GOT3 (cell line): ENCODE results near the gene PKNOX1.
"Not testable (repeated sequence)": the region's sequence is repeated elsewhere in the genome, so short reads cannot be mapped to it uniquely, and the experiment has no call there.

ENCODE experiments used
- DNase-seq: peaks from one replicate; lab custom pipeline; 2025; ENCODE audit warnings: mixed read lengths; lab: John Stamatoyannopoulos, UW

The PKNOX1 gene

DNA sequence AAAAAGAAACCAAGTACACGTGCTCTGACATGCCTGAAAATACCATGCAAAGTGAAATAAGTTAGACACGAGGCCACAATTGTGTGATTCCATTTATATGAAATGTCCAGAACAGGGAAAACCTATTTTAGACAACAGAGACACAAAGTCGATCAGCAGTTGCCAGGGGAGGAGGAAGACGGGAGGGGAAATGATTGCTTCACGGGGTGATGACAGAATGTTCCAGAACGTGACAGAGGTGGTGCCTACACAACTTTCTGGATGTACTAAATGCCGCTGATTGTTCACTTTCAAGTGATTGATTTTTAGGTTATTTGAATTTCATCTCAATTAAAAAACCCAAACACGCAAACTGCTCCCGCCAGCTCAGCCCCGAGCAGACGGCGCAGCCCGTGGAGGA lies 78.8 kb downstream of the PKNOX1 start:
- not testable (repeated sequence) for DNase-seq

DNA sequence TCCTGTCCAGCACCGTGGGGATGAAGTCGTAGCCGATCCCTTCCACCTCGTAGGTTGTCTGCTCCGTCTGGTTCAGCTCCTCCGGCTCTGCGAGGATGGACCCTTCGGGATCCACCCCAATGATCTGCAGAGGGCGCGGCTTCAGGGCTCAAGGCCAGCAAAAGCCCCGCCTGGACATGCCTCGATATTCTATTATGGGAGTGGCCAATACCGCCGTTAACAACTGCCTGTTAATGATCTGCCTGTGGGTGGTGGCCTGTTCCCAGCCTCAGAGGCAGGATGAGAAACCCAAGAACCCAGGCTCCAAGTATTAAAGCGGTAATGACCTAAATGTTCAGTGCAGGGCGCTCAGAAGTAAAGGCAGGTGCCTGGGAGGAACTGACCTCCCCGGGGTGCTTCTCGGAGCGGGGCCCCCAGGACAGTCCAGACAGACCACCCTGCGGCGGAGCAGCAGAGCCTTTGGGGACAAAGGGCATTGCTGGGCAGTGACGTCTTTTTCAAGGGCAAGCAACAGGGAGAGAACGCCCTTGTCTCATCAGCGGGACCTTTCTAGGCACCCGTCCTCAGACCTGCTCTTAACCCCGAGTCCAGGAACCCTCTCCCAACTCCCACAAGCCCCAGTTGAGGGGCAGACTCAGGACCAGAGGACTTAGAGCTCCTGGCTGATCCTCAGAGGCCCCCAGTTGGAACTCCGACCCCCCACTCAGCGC lies 88.7 kb downstream of the PKNOX1 start:
- DNase-seq: not testable (repeated sequence)

DNA sequence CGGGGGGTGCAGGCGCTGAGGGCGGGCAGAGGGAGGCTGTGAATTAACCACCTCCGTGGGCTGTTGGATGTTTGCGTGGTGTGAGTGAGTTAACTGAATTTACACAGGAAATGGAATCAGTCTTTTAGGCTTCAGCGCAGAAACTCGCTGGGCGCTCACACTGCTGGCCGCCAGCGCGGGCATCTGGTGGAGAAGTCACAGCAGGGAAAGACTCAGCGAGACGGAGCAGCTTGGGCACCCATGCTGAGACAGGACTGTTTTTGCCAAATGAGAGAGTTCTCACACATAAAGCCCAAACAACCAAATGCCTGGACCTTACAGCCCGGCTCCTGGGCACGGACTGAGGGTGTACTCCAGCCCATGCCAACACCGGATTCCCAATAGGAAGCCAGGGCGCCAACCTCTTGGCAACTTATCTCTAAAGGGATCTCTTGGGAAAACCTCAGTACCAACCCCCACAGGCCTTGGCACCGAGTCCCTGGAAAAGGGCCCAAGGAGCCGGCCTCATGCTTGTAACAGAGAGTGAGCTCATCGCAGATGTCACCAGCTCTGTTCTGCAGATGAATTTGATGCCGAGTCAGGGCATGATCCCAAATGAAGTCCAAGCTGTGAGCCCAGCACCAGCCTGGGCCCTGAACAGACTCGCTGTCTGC lies 90.0 kb downstream of the PKNOX1 start:
- DNase-seq: not testable (repeated sequence)

DNA sequence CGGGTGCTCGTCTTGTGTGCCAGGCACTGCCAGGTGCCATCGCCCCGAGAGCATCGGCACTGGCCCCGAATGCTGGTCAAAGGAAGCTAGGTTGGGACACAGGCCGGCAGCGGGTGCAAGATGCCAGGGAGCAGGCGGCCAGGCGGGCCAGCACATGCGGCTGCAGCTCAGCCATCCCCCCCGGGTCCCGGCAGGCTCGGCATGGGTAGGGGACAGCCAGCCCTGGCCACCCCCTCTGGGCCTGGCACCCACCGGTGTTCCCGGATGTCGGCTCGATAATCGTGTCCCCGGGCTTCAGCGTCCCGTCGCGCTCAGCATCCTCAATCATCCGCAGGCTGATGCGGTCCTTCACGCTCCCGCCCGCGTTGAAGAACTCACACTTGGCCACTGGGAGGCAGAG lies 91.6 kb downstream of the PKNOX1 start:
- DNase-seq: not testable (repeated sequence)

DNA sequence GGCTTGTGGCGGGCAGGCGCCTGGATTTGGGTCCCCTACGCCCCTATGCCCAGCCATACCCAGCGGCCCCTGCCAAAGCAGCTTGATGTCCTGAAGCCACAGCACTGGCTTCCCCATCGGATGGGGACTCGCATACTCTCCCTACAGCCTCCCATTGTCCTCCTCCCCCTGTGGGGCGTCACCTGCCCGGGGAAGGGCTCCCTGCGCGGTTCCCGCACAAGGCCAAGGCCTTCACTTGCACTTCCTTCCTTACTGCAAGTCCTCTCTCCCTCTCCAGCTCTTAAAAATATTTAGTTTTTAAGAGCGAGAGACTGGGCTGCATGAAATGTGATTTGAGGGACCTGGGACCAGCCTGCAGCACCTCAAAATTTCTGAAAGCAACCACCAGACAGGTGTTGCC lies 92.3 kb downstream of the PKNOX1 start:
- DNase-seq: not testable (repeated sequence)

DNA sequence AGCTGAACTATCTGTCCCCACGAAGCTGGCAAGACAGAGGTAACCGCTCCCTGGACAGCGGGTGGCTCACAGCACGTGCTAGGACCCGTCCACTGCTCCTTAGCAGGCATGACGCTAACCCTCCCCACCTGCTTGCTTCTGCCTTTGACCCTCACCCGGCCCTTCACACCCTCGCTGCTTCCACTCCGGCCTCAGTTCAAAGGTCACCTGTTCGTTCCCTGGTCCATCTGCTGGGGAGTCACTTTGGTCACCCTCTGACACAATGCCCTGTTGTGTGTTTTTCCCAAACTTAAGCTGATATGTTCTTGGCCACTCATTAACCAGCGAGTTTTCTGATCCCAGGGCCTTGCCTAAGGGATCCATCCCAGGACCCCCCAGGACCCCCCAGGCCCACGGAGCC lies 93.7 kb downstream of the PKNOX1 start:
- not testable (repeated sequence) for DNase-seq

DNA sequence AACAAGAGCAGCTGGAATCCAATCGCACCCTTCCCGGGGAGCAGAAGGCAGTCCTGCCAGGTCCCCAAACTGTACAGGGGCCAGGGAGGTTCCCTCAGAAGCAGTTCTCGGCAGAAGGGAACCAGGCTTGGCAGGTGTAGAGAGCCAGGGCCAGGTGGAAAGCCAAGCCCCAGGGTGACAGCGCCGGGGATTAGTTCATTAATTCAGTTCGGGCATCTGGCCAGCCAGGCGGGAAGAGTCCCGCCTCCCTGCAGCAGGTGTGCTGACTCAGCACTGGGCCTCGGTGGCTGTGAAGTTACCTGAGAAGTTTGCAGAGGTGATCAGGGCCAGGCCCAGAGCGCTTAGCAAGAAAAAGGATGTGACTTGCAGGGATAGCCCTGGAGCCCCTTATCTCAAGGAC lies 95.3 kb downstream of the PKNOX1 start:
- DNase-seq: not testable (repeated sequence)

DNA sequence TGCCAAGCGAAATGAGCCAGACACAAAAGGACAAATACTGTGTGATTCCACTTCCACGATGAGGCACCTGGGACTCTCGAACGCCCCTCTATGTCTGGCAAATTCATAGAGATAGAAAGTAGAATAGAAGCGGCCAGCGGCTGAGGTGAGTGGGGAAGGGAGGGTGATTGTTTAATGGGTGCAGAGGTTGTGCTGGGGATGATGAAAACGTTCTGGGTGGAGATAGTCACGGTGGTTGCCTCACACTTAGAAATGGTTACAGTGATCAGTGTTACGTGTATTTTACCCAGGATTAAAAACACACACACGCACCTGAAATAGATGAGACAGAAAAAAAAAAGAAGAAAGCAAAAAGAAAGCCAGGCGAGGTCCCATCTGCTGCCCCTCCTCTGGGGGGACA lies 98.4 kb downstream of the PKNOX1 start:
- not testable (repeated sequence) for DNase-seq

DNA sequence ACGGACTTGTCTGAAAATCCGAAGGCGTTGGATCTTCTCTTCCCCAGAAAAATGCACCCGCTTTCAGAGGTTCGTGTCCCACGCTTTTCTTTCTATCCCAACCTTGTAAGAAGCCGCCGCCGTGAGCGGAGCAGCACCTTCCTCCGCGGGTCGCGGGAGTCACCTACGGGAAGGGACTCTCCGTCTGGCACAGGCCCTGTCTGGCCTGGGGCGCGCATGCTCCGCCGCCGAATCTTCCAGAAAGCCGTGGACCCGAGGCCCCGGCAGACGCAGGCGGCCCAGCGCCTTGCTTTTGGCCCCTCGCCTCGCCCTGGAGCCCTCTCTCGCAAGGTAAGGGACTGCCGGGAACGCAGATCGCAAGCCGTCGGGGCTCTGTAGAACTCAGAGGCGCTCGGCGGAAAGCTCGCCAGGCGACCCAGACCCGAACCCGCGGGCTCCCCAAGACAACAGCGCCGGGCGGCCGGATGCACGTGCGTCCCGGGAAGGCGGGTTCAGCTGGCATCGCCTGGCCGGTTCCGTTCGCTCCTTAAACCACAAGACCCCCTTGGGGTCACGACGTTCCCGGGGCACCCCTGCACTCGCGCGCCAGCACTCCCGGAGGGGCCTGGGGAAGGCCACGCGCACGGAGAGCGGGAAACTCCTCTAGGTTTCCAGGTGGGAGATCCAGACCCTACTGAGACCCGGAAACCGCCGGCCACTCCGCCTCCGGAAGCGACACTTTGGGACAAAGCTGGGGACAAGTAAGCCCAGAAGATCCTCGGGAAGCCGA lies 100.2 kb downstream of the PKNOX1 start:
- not testable (repeated sequence) for DNase-seq

DNA sequence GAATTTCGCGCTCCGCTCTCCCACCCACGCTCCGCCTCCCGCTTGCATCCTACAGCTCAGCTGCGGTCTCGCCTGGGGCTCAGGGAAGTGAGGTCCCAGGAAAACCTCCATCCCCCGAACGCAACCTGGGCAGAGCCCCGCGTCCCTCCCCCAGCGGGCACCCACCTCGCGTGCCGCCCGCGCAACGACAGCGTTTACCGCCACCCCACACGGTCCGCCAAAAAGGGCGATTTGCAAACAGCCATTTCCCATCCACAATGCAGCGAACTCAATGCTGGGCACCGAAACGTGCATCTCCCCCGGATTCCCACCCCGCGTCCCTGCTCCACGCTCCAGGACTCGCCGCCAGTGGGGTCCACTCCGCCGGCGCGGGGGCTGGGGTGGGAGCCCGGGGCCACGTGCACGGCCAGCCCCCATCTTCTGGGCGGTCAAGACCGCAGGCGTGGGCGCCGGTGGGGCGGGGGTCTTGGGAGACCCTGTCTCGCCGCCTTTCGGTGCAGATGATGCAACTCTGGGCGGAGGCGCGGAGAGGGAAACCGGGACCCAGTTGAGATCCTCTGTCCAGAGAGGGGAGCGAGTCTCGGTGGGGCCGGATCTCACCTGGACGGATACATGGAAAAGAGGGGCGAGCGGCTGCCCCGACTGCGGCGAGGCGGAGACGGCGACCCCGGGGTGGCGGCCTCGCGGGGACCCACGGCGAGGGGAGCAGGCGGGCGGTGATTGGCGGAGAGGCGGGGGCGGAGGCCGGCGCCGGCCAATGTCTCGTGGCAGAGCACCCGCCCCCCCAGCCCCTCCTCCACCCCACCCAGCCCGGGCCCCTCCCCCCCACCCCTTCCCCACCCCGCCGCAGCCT lies 101.0 kb downstream of the PKNOX1 start, which contains the start of gene CBS:
Gene CBS, minus strand, starts transcription at position 666 of the 853 bp plus-strand sequence. CDS start 3,642 bp downstream, outside the sequence.
- DNase-seq: not testable (repeated sequence)

DNA sequence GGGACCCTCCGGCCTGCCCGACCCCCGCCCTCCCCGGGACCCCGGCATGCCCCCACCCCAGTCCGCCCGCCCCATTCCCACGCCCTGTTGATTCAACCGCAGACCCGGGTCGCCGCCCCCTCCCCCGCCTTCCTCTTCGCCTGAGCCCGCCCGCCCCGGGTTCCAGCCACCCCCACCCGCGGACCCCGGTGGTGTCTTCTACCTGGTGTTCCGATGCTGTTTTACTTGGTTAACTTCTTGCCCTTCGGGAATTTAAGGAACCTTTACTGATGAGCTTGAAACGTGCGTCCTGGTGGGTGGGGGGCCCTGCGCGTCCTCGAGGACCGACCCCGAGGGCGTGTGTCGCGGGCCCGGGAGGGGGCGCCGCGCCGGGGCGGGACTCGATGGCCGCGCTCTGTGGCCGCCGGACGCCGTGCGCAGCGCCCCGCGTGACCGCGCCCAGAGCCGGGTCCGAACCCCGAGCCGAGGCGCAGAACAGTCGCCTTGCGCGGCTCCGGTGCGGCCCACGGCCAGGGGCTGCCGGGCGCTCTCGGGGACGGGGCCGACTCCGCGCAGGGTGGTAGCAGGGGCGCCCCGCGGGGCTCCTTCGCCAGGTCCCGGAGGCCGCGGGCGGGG lies 101.8 kb downstream of the PKNOX1 start:
- DNase-seq: not testable (repeated sequence)

DNA sequence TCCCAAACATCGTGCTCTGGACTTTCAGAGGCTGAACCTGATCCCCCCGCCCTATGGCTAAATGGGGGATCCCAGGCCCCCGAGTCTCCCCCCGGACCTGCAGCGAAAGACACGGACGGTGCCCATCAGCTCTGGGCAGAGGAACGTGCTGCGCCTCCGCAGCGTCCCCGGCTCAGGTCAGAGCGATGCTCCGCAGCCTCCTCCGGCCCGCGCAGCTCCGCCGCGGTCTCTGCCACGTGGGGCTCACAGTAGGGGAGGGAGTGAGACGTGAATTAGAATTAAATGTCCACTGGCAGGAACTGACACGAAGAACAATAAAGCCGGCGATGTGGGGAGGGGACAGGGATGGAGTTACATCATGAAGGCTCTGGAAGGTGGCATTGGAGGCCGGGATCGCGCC lies 102.3 kb downstream of the PKNOX1 start:
- not testable (repeated sequence) for DNase-seq

DNA sequence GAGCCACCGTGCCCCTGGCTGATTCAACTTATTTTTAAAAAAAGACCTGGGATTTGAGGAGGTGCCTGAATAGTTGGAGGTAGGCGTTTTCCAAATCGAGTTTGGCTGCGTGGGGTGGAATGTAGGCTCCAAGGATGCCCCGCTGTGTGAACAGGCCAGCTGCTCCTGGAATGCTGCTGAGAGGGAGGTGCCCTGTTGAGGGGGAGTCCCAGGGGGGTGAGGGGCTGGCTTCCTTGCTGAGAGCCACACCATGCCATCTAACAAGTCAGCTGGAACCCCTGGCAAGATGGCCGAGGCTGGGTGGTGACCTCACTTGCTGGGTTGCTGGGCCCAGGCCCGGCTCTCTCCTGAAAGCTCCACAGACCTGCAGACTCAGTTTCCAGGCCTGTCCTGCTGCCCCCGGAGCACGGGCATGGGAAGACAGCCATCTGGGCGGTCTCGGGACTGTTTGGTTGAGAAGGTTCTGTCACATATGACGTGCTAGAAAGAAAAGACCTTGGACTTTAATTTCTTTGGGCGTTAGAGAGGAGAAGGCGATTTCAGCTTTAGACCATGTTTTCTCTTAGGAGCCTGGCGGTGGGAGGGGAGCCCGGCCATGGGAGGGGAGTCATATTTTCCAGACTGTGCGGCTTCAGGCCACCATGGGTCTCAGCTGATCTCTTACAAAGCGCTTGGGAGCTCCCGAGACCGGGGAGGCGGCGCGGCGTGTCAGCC lies 108.4 kb downstream of the PKNOX1 start:
- not testable (repeated sequence) for DNase-seq
